ENCODE measurements around the gene ABITRAM.

GRCh38 chr9:108934323-108934893 lies at the start of gene ABITRAM:
- TF ChIP-seq POLR2A (IDR thresholded peaks at IDR 0.05; ENCODE audit: low read depth, low read length) (no peak), CTCF (IDR thresholded peaks at IDR 0.05; ENCODE audit: extremely low read depth in 1 of 2, insufficient read depth in 1 of 2, low read depth in 1 of 2, low read length in 2 of 2) (no peak)
